Hepatocyte (in vitro differentiated cells): ENCODE measurements around the gene RORB.

Experiments used
- EZH2 ChIP-seq: fragments of 200-600 bp; sonication (generic); IDR thresholded peaks from 2 replicates; pipeline ENCODE4 v1.6.1; 2016; ENCODE audit warnings: antibody characterized with exemption, mild to moderate bottlenecking, borderline replicate concordance
- TF ChIP-seq, protein P1 (sequence below): fragments of 200-600 bp; sonication (generic); IDR thresholded peaks from 2 replicates; pipeline ENCODE4 v1.5.1; 2016; ENCODE audit warnings: antibody characterized with exemption, mild to moderate bottlenecking; ENCODE audit not compliant: poor library complexity

DNA sequence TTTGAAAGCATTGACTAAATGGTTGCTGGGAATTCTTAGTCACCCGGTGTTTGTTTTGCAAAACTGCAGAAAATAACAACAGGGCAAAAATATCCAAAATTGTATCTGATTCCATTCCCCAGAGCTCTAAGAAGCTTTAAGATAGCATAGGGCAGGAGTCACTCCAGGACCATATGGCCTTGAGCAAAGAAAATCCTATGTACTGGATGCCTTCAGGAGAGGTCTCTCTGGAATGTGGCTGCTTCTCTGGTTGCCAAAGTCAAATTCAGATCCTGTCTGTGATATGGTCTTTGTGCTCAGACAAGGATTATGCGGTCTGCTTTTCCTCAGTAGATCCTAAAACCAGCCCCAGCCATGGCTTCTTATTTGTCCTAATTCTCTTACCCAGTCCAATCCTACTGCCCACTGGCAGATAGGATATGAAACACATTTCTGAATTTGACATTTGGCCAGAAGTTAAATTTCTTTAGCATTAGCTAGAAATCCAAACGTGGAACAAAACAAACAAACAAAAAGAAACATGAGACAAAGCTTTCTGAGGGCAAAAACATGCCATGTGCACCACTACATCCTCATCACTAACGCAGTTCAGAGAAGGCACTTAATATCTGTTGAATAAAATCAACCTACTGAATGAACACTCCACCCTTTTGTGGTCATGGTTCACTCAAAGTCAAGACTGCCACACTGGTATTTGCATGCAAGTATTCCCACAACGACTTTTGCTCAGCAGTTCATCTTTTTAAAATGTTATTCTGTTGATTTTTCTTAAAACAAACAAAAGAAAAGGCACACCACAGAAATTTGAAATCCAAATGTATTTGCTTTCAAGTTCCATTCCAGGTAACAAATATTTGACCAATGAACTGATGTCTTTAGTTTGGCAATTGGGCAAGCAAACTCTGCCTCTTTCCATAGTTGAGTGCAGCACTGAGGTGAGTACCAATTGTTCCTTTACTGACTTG, 224.8 kb downstream of the RORB start:
- TF ChIP-seq, protein P1, sequence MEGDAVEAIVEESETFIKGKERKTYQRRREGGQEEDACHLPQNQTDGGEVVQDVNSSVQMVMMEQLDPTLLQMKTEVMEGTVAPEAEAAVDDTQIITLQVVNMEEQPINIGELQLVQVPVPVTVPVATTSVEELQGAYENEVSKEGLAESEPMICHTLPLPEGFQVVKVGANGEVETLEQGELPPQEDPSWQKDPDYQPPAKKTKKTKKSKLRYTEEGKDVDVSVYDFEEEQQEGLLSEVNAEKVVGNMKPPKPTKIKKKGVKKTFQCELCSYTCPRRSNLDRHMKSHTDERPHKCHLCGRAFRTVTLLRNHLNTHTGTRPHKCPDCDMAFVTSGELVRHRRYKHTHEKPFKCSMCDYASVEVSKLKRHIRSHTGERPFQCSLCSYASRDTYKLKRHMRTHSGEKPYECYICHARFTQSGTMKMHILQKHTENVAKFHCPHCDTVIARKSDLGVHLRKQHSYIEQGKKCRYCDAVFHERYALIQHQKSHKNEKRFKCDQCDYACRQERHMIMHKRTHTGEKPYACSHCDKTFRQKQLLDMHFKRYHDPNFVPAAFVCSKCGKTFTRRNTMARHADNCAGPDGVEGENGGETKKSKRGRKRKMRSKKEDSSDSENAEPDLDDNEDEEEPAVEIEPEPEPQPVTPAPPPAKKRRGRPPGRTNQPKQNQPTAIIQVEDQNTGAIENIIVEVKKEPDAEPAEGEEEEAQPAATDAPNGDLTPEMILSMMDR, result no peak
- no peak for TF ChIP-seq EZH2
